Islet of Langerhans (tissue), 1 donor: ENCODE results near the gene TBL1XR1.

Experiments used
- FAIRE-seq: peaks from one replicate; lab custom pipeline; 2011; peaks lifted over from hg19 to GRCh38; lab: Jason Lieb, UNC

The TBL1XR1 gene

DNA sequence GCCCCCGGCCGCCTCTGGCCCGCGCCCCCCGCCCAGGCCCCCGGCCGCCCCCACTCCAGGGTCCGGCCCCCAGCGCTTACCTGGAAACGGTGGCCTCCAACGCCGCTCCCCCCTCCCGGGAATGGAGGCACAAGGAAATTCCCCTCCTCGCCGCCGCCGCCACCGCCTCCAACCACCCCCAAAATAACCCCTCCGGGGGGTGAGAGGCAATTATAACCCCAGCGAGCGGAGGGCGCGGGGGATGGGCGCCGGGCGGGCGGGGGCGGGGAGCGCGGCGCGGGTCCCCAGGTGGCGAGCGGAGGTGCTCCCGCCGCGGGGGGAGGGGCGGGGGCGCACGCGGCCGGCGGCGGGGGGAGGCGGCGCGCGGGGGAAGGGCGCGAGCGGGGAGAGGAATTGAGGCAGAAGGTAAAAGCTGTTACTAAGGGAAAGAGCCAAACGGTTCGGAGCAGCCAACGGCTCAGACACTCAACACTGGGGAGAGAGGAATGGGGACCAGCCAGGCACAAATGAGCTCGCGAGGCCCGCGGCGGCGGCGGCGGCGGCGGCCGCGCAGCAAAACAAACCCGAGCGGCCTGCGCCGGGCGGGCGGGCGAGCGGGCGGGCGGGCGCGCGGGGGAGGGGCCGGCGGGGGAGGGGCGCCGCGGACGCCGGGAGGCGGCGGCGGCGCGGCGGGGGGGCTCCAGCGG lies at the start of gene TBL1XR1:
Gene TBL1XR1, minus strand, starts transcription at position 442 of the 686 bp plus-strand sequence. CDS start 132,505 bp downstream, outside the sequence.
- no peak for FAIRE-seq

DNA sequence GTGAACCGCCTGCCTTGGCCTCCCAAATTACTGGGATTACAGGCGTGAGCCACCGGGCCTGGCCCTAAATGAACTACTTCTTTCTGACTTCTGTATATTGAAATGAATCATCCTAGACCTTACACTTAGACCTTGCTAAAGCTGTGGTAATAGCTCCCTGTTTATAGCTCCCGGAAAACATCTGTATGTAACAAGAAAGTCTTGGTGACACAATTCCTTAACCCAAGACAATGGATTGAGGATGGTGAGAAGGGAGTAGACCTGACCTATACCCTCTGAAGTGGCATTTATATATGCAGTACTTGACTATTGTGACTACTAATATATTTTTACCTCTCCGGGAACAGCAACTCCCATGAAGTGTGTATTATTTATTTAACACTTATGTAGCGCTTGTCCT lies 48.0 kb upstream of the TBL1XR1 start:
- no peak for FAIRE-seq

DNA sequence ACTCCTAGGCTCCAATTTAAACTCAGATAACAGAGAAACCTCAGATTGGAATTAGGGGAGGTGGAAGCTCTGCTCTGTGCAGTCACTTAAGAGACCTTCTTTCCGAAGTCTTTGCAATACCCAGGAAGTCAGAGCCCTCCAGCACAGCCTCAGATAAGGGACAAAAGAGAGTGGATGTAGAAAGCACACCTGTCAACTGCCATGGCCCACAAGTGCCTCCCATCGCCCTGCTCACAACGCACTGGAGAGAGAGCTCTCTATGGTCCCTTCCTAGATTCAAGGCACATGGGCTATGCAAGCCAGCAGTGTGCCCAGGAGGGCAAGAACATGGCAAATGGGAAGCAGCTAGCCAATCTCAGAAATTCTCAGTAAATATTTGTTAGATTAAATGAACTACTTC lies 47.3 kb upstream of the TBL1XR1 start:
- FAIRE-seq: no peak

DNA sequence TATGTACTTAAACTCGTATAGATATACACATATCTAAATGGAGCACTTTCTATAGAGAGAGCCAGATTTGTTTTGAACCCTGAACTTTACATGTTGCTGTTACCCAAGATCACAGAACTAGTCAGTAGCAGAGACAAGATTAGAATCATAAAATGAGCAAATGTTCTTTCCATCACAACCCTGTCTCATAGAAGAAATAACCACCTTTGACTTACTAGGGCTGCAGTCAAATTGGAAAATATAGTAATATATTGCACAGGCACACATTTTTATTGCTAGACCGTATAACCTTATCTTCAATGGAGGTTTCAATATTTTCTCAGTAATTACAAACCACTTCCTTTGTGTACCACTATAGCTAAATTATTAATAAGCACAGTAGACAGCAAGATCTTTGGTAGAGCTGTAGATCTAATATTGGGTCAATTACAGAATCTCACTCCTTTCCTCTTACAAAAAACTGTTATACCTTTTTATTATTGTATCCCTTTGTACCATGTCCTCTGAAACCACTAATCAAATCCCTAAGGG lies 41.5 kb upstream of the TBL1XR1 start:
- FAIRE-seq: no peak

DNA sequence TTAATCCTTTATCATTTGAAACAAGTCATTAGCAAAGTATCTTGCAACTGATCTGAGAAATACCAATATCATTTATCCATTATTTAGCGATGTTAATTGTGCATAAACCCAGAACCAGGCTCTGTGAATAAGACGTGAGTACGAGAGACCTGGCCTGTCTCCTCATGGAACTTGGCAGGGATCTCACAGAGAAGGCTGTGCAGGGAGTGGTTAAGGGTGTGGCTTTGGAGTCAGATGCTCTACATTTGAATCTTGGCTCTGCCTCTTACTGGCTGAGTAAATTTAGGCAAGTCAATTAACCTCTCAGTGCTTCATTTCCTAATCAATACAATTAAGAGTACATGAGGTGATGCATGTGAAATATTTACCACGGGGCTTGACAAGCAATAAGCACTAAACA lies 39.9 kb upstream of the TBL1XR1 start:
- FAIRE-seq: no peak

DNA sequence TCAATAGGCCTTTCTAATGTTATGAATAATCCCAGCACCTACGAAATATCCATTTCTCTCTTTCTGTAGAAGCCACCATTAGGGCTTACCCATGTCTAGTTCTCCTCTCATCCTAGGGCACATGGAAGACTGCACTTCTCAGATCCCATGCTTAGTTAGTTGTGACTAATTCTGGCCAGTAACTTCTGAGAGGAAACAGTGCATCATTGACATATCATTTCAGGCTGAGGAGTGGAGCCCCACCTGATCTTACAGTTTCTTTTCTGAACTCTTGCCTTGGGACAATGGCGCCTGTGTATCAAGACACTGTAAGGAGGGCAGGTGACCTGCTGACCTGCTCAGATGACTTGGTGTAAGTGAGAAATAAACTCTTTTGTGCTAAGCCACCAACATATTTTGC lies 39.4 kb upstream of the TBL1XR1 start:
- no peak for FAIRE-seq

DNA sequence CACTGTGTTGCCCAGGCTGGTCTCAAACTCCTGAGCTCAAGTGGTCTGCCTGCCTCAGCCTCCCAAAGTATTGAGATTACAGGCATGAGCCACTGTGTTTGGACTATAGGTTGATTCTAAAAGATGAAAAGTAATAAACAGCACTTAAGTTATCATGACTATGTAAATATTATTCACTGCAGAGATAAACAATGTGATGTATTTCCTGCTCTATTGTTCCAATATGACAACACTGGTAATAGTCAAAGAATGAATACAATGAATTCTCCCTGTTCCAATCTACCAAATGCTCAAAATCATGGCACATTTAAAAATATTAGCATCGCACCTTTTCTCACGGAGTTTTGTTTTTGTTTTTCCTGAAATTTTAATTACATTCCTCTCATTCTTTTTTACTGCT lies 36.8 kb upstream of the TBL1XR1 start:
- no peak for FAIRE-seq

DNA sequence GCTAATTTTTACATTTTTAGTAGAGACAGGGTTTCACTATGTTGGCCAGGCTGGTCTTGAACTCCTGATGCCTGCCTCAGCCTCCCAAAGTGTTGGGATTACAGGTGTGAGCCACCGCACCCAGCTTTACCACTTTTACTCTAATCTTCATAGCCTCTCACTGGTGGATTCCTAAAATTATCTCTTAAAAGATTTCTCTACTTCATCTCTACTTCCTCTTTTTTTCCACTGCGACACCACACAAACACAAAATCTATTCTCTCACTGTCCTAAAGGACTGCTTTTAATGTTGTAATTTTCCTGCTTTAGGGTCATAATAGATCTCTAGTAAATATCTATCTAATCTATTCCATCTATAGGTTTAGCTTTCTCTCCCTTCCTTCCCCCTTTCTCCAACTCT lies 34.0 kb upstream of the TBL1XR1 start:
- FAIRE-seq: no peak

DNA sequence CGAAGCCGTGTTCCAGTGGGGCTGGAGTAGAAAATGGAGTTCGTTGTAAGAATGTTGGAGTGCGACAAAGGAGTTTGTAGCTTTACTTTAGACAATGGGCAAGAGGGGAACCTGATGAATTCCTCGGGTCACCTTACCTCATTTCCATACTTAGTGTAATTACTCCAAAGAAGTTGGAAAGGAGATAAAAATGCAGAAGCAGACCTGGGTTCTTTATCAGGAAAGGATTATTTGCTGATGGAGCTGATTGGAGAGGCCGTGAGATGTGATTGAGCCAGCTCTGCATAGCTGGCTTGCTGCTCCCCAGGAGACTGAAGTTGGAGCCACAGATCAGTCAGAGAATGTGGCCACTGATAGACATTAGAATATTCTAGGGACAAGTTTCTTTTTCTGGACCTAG lies 33.4 kb upstream of the TBL1XR1 start:
- no peak for FAIRE-seq

DNA sequence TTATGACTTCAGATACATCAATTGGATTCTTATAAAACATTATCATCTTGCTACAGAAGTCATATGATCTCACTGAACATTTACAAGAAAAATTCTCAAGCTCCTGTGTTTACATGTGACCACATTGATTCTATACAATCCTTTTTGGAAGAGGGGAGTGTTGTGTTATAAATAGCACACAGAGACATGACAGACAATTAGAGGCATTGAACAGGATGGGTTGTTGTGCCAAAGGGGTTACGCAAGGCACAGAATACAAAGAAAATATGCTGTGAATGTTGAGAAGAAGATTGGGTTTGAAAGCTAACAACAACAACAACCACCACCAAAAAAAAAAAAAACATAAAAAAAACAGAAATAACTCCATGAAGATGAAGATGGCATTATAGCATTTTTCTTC lies 32.5 kb upstream of the TBL1XR1 start:
- peak; percentile 27 for FAIRE-seq

DNA sequence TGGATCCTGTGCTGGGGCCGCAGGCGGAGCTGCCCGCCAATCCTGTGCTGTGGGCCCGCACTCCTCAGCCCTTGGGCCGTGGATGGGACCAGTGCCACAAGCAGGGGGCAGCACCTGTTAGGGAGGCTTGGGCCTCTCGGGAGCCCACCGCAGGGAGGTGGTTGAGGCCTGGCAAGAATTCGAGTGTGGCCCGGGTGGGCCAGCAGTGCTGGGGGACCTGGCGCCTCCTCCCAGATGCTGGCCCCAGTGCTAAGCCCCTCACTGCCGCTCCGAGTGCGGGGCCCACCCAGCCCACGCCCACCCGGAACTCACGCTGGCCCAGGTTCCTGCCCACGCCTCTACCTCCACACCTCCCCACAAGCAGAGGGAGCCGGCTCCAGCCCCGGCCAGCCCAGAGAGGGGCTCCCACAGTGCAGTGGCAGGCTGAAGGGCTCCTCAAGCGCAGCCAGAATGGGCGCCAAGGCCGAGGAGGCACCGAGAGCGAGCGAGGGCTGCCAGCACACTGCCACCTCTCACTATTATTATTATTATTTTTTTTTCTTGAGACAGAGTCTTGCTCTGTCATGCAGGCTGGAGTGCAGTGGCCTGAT lies 31.4 kb upstream of the TBL1XR1 start:
- FAIRE-seq: no peak

DNA sequence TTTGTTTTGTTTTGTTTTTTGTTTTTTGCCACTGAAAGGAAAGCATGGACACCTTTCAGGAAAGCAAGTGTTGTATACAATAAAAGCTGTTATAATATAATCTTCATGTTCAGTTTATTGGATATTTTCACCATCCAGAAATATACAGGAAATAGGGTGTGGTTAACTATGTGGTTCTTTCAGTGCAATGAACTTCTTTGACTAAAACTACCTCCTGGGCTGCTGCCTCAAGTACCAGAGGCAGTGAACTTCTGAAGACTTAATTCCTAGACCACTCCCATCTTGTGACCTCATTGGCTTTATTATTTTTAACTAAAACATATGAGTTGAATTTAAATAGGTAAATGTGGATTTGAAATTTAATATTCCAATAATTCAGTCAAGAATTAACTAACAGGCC lies 27.1 kb upstream of the TBL1XR1 start:
- no peak for FAIRE-seq

DNA sequence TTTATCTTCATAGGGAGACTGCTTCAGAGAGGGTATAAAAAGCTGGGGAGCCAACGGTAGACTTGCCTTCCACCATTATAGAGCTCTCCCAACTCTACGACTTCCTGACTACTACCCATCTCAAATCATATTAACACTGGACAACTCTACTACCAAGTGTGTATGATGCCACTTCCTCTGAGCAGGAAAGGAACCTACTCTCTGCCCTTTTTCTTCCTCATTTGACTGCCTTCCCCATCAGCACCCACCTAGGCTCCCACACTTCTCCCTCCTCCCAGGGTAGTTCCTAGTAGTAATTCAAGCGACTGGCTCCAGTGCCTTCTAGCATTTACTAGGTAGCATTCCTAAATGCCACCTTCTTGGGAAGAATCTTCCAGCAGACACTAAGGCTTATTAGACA lies 24.5 kb upstream of the TBL1XR1 start:
- FAIRE-seq: no peak

DNA sequence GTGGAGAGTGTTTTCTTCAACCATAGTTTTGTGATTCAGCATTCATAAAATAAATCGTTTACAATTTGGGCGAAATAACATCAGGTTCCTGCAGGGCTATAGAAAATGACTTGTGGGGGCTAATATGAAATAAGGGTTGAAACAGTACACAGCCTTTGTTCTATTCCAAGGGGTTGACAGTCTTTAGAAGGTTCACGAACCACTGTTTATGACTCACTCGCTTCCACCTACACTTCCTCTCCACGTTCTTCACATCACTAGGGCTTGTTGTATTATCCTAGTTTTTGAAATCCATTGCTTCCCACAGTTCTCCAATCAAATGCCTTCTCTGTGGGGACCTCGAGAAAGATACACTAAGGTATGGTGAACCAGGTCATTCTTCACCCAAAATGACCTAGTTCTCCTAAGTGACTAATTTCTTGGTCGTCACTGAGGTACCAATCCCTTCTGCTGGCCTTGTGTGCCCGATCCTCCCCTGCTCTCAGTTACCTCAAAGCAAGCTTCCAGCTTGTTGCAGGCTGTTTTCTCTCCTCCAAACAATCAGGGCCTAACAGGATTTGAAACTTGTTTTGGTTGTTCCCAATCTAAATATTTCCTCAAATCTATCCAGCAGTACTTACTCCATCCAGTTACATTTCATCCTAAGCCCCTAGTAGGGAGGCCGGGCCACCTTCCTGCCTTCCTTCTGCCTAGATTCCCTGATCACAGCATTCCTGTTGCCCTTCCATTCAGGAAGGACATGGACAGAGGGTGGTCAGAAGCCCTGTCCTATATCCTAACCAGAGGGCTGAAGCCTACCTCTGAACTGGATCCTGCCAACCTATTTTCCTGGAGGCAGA lies 23.1 kb upstream of the TBL1XR1 start:
- FAIRE-seq: no peak

DNA sequence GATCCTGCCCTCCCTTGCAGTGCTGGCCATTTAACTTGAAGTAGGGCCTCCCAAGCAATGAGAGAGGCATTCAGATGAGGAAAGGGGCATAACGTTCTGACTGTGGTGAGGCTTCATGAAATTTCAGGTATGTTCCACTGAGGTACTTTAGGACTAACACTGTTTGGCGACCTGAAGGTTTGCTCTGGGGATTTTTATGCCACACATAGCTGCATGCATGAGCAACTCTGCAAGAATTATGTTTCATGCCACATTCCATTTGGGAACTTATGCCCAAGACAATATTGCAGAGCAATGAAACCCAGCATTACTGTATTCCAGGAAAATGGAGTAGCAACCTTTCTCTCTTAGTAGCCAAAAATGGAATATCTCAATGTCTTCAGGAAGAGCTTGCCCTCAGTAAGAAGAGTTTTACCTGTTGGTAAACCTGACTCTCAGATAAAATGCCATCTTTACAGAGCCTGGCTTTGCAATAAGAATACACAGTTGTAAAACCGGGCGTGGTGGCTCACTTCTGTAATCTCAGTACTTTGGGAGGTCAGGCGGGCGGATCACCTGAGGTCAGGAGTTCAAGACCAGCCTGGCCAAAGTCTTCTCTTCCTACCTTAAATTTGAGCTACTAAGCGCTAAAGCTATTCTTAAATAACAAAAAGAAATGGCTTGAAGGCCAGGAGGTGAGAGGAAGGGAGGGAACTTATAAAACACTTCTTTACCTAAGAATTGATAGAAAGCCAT lies 16.7 kb upstream of the TBL1XR1 start:
- FAIRE-seq: no peak

DNA sequence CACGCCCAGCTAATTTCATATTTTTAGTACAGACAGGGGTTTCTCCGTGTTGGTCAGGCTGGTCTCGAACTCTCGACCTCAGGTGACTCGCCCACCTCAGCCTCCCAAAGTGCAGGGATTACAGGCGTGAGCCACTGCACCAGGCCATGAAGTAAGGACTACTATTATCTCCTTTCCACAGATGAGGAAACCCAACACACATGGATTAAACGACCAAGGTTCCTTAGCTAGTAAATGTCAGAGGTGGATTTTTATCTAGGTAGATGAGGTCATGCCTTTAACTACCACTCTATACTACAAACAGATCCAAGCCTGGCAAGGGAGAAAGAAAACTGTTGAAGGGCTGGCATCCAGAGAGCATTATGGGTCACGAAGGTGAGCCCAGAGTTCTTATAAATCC lies 15.5 kb upstream of the TBL1XR1 start:
- no peak for FAIRE-seq

DNA sequence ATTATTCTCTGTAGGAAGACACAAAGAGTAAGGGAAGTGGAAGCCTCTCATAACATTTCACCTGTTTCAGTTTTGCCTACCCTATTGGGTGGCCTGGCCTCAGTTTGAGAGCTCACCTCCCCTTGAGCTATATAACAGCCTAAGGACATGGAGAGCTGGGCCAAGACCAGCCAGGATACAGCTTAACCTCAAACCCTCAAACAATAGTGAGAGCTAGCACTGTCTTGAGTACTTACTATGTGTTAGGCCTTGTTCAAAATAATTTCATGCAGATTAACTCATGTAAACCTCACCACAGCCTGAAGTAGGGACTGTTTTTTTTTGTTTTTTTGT lies 15.0 kb upstream of the TBL1XR1 start:
- FAIRE-seq: no peak

DNA sequence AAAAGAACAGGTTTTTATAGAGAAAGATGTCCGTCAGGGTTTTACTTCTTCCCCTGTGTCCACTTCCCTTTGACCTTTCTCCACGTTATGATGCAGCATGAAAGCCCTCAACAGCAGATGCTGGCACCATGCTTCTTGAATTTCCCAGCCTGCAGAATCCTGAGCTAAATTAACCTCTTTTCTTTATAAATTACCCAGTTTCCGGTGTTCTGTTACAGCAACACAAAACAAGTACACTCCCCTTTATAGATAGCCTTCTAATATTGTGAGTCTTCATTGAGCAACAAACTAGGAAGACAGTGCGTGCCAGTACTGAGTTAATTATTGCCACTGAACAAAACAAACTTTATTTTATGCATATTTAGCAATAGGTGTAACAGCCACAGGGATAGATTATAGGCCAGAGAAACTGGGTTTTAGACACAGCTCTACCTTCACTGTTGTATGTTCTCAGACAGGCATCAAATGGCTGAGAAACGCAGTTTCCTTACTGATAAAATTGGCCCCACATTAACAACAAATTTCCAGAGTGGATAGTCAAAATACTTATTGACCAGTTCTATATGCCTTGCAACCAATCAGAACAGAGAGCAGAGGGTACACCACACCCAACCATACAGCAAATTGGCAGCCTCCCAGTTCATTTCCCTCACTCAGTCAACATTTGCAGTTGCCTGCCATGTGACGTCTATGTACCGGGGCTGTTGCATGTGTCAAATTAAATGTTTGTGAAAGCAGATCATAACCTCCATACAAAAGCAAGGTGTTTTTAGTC lies 14.4 kb upstream of the TBL1XR1 start:
- no peak for FAIRE-seq

DNA sequence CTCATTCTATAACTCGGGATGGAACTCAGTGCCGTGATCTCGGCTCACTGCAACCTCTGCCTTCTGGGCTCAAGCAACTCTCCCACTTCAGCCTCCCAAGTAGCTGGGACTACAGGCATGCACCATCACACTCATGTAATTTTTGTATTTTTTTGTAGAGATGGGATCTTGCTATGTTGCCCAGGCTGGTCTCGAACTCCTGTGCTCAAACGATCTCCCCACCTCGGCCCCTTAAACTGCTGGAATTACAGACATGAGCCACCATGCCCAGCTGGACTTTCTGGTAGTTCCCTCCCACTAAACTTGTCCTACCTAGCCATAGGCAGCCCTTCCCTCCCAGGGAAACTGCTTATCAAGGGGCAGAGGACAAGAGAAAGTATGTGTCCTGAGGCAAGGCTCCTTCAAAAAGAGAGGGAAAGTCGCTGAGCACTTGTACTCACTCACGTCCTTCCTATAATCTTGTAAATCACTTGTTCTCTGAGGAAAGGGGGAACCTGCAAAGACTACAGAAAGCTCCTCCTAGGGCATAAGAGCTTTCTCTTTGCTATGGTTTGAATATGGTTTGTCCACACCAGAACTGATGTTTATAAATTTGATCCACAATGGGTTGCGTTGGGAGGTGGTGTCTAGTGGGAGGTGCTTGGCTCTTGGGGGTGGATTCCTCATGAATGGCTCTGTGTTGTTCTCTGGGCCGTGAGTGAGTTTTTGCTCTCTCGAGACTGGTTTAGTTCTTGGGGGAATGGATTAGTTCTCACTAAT lies 13.6 kb upstream of the TBL1XR1 start:
- no peak for FAIRE-seq

DNA sequence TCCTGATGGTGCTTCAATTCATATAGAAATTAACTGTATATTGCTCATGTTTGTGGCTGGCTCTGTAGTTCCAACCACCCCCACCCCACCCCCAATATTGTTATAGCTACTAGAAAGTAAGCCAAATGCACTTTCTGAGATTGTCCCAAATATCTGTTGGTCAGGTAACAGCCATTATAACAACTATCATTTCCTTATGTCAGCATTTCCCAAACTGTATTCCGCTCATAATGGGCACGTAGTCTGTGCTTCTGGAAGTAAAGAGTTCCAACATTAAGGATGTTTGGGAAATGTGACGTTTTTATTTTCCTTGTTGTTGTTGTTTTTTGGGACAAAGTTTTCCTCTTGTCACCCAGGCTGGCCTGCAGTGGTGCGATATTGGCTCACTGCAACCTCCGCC lies 12.2 kb upstream of the TBL1XR1 start:
- no peak for FAIRE-seq

DNA sequence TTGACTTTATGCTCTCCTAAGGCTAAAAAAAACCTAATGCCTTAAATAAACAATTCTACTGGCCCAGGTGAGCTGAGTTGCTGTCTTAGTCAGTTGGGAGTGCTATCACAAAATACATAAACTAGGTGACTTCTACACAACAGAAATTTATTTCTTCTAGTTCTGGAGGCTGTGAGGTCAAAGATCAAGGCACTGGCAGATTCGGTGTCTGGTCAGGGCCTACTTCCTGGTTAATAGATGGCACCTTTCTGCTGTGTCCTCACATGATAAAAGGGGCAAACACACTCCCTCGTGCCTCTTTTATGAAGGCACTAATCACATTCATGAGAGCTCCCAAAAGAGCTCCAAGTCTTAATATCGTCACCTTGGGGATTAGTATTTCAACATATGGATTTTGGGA lies 11.5 kb upstream of the TBL1XR1 start:
- FAIRE-seq: no peak
